ENCODE results near the gene MUS81. TPM values are rescaled to one million over a fixed set of nuclear protein-coding genes. Genes with fewer than 3 reads are reported as not detected.

The MUS81 gene
- total RNA-seq, 1 experiment from 2014 or later: 45.9 TPM

DNA sequence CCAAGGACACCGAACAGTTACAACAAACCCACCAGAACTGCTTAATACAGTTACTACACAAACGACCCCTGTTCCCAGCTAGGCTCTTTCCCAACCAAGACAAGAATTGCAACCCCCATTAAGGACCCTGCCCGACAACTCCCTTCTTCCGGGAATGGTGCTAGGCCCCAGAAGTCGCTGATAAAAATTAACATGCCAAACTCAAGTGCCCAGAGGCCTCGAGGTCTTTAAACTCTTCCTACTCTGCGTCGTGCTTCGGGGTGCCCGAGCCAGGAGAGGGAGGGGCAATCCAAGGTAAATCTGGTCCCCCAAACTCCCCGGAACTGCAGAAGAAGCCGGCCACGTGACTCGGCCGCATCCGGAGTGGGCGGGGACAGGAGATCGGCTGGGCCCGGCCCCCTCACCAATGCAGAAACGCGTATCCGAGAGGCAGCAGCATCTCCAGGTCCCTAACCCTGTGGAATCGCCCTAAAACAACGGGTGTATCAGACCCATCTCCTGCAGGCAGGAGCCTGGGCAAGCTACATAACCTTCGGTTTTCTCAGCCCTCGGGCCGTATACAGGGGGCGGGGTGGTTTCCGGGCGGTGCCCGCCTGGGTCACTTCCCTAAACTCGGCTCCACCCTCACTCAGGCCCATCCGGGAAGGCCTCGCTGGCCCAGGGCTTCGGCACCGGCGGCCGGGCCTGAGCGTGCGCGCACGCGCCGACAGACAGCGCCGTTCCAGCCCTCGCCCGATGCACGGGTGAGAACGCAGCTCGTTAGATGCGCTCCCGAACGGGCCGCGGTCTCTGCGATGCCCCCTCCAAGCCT lies 3.3 kb upstream of the MUS81 start (continued):
- 0 out of 2 replicates have a peak, but pooled peaks have one; percentile 46 for TF ChIP-seq ATF1 (CRISPR knock-in tag; IDR thresholded peaks at IDR 0.05)
- peak; percentile 67 for TF ChIP-seq FOXK1 (CRISPR knock-in tag; IDR thresholded peaks at IDR 0.05)
- TF ChIP-seq ZNF416 (CRISPR knock-in tag; IDR thresholded peaks at IDR 0.05): no peak
- TF ChIP-seq NFATC4 (CRISPR knock-in tag; IDR thresholded peaks at IDR 0.05): 0 out of 2 replicates have a peak, but pooled peaks have one; percentile 2
- TF ChIP-seq, protein P1, sequence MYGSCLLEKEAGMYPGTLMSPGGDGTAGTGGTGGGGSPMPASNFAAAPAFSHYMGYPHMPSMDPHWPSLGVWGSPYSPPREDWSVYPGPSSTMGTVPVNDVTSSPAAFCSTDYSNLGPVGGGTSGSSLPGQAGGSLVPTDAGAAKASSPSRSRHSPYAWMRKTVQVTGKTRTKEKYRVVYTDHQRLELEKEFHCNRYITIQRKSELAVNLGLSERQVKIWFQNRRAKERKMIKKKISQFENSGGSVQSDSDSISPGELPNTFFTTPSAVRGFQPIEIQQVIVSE (CRISPR knock-in tag; IDR thresholded peaks at IDR 0.05; ENCODE audit: borderline replicate concordance): no peak
- TF ChIP-seq EMX1 (CRISPR knock-in tag; IDR thresholded peaks at IDR 0.05): 0 out of 2 replicates have a peak, but pooled peaks have one; percentile 32
- TF ChIP-seq, protein P2, sequence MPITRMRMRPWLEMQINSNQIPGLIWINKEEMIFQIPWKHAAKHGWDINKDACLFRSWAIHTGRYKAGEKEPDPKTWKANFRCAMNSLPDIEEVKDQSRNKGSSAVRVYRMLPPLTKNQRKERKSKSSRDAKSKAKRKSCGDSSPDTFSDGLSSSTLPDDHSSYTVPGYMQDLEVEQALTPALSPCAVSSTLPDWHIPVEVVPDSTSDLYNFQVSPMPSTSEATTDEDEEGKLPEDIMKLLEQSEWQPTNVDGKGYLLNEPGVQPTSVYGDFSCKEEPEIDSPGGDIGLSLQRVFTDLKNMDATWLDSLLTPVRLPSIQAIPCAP (CRISPR knock-in tag; IDR thresholded peaks at IDR 0.05): 0 out of 2 replicates have a peak, but pooled peaks have one; percentile 60
- TF ChIP-seq, protein P3, sequence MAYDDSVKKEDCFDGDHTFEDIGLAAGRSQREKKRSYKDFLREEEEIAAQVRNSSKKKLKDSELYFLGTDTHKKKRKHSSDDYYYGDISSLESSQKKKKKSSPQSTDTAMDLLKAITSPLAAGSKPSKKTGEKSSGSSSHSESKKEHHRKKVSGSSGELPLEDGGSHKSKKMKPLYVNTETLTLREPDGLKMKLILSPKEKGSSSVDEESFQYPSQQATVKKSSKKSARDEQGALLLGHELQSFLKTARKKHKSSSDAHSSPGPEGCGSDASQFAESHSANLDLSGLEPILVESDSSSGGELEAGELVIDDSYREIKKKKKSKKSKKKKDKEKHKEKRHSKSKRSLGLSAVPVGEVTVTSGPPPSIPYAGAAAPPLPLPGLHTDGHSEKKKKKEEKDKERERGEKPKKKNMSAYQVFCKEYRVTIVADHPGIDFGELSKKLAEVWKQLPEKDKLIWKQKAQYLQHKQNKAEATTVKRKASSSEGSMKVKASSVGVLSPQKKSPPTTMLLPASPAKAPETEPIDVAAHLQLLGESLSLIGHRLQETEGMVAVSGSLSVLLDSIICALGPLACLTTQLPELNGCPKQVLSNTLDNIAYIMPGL (CRISPR knock-in tag; IDR thresholded peaks at IDR 0.05): 0 out of 2 replicates have a peak, but pooled peaks have one; percentile 4
- TF ChIP-seq, protein P4, sequence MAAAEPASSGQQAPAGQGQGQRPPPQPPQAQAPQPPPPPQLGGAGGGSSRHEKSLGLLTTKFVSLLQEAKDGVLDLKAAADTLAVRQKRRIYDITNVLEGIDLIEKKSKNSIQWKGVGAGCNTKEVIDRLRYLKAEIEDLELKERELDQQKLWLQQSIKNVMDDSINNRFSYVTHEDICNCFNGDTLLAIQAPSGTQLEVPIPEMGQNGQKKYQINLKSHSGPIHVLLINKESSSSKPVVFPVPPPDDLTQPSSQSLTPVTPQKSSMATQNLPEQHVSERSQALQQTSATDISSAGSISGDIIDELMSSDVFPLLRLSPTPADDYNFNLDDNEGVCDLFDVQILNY (CRISPR knock-in tag; IDR thresholded peaks at IDR 0.05): no peak
- TF ChIP-seq, protein P5, sequence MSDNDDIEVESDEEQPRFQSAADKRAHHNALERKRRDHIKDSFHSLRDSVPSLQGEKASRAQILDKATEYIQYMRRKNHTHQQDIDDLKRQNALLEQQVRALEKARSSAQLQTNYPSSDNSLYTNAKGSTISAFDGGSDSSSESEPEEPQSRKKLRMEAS (CRISPR knock-in tag; IDR thresholded peaks at IDR 0.05): peak; percentile 55; the same call in 1 of the 2 replicates
- no peak for TF ChIP-seq CREB1 (CRISPR knock-in tag; IDR thresholded peaks at IDR 0.05)
- no peak for TF ChIP-seq CBFB (CRISPR knock-in tag; IDR thresholded peaks at IDR 0.05; ENCODE audit: low read depth)
- peak; percentile 61; the same call in 1 of the 2 replicates for TF ChIP-seq KAT7 (CRISPR knock-in tag; IDR thresholded peaks at IDR 0.05; ENCODE audit: borderline replicate concordance)
- TF ChIP-seq, protein P6, sequence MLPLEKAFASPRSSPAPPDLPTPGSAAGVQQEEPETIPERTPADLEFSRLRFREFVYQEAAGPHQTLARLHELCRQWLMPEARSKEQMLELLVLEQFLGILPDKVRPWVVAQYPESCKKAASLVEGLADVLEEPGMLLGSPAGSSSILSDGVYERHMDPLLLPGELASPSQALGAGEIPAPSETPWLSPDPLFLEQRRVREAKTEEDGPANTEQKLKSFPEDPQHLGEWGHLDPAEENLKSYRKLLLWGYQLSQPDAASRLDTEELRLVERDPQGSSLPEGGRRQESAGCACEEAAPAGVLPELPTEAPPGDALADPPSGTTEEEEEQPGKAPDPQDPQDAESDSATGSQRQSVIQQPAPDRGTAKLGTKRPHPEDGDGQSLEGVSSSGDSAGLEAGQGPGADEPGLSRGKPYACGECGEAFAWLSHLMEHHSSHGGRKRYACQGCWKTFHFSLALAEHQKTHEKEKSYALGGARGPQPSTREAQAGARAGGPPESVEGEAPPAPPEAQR (CRISPR knock-in tag; IDR thresholded peaks at IDR 0.05): no peak
- TF ChIP-seq, protein P7, sequence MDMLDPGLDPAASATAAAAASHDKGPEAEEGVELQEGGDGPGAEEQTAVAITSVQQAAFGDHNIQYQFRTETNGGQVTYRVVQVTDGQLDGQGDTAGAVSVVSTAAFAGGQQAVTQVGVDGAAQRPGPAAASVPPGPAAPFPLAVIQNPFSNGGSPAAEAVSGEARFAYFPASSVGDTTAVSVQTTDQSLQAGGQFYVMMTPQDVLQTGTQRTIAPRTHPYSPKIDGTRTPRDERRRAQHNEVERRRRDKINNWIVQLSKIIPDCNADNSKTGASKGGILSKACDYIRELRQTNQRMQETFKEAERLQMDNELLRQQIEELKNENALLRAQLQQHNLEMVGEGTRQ (CRISPR knock-in tag; IDR thresholded peaks at IDR 0.05): peak; percentile 95
- TF ChIP-seq, protein P8, sequence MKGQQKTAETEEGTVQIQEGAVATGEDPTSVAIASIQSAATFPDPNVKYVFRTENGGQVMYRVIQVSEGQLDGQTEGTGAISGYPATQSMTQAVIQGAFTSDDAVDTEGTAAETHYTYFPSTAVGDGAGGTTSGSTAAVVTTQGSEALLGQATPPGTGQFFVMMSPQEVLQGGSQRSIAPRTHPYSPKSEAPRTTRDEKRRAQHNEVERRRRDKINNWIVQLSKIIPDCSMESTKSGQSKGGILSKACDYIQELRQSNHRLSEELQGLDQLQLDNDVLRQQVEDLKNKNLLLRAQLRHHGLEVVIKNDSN (CRISPR knock-in tag; IDR thresholded peaks at IDR 0.05): peak; percentile 96

DNA sequence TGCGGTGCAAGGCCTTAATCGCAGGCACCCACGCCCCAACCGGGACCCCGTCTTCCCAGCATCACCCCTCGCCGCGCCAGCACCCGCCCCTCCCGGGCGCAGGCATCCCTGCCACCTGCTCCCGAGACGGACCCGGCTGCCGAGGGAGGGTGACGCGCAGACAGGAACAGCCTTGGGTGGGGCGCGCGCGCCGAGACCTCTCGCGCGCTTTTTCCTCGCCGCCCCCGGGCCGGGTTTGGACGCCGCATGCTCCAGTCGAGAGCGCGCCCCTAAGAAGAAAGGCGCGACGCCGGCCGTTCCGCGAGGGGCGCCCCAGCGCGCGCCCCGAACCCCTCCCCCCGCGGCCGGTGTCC lies 2.8 kb upstream of the MUS81 start:
- peaks cover 21% of the 10 kb centered on the region for H3K4me1 Mint-ChIP-seq
- peak overlapping the region; percentile 91 for H3K4me3 Mint-ChIP-seq
- ATAC-seq: no peak
- DNase-seq (ENCODE audit: low spot score): no peak
- no peaks in the 10 kb centered on the region for H3K27me3 Mint-ChIP-seq (ENCODE audit: low read depth)
- H3K27ac Mint-ChIP-seq: no peak overlapping the region
- no peaks in the 10 kb centered on the region for H3K9me3 Mint-ChIP-seq
- CTCF ChIA-PET: interaction anchor here (1.0 to 16.6 kb wide), 4 partner anchors 13 to 188 kb away, joined by 4 to 539 read pairs (median 64); partner anchors contain the start of genes AP5B1, CCDC85B, EFEMP2 and FIBP
- H3K36me3 Mint-ChIP-seq: peaks cover 39% of the 10 kb centered on the region
- POLR2A ChIA-PET: interaction anchor here (0.9 to 4.2 kb wide), 5 partner anchors 14 to 146 kb away, joined by 3 to 90 read pairs (median 18); partner anchors contain the start of genes CCDC85B, EFEMP2, FIBP and KAT5
- TF ChIP-seq KAT7 (CRISPR knock-in tag; IDR thresholded peaks at IDR 0.05; ENCODE audit: borderline replicate concordance): no peak
- TF ChIP-seq, protein P9, sequence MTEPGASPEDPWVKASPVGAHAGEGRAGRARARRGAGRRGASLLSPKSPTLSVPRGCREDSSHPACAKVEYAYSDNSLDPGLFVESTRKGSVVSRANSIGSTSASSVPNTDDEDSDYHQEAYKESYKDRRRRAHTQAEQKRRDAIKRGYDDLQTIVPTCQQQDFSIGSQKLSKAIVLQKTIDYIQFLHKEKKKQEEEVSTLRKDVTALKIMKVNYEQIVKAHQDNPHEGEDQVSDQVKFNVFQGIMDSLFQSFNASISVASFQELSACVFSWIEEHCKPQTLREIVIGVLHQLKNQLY (CRISPR knock-in tag; IDR thresholded peaks at IDR 0.05): no peak
- no peak for TF ChIP-seq GABPB1 (CRISPR knock-in tag; IDR thresholded peaks at IDR 0.05)
- TF ChIP-seq NR2C2 (CRISPR knock-in tag; IDR thresholded peaks at IDR 0.05): no peak
- TF ChIP-seq ZNF396 (CRISPR knock-in tag; IDR thresholded peaks at IDR 0.05; ENCODE audit: borderline replicate concordance): no peak
- TF ChIP-seq, protein P10, sequence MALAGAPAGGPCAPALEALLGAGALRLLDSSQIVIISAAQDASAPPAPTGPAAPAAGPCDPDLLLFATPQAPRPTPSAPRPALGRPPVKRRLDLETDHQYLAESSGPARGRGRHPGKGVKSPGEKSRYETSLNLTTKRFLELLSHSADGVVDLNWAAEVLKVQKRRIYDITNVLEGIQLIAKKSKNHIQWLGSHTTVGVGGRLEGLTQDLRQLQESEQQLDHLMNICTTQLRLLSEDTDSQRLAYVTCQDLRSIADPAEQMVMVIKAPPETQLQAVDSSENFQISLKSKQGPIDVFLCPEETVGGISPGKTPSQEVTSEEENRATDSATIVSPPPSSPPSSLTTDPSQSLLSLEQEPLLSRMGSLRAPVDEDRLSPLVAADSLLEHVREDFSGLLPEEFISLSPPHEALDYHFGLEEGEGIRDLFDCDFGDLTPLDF (CRISPR knock-in tag; IDR thresholded peaks at IDR 0.05): no peak
- TF ChIP-seq CREB1 (CRISPR knock-in tag; IDR thresholded peaks at IDR 0.05): no peak; the same call in 1 of the 2 replicates
- TF ChIP-seq, protein P11, sequence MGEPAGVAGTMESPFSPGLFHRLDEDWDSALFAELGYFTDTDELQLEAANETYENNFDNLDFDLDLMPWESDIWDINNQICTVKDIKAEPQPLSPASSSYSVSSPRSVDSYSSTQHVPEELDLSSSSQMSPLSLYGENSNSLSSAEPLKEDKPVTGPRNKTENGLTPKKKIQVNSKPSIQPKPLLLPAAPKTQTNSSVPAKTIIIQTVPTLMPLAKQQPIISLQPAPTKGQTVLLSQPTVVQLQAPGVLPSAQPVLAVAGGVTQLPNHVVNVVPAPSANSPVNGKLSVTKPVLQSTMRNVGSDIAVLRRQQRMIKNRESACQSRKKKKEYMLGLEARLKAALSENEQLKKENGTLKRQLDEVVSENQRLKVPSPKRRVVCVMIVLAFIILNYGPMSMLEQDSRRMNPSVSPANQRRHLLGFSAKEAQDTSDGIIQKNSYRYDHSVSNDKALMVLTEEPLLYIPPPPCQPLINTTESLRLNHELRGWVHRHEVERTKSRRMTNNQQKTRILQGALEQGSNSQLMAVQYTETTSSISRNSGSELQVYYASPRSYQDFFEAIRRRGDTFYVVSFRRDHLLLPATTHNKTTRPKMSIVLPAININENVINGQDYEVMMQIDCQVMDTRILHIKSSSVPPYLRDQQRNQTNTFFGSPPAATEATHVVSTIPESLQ (CRISPR knock-in tag; IDR thresholded peaks at IDR 0.05): no peak; the same call in 1 of the 2 replicates

Data from WTC11 (cell line).